HepG2 (cell line): ENCODE data around the gene CHMP4B. TPM values are rescaled to one million over a fixed set of nuclear protein-coding genes. Genes with fewer than 3 reads are reported as not detected.

Experiments used
- CEBPB ChIP-seq: IDR thresholded peaks from 2 replicates; pipeline ENCODE4 v1.6.1; 2011; ENCODE audit warnings: low read depth, low read length, improper control_type of control experiment, borderline replicate concordance
- CHD2 ChIP-seq: IDR thresholded peaks from 2 replicates; pipeline ENCODE4 v1.6.1; 2011; ENCODE audit warnings: low read depth, low read length, improper control_type of control experiment
- FOXA1 ChIP-seq, 2 experiments: fragments of 450-650 bp in 1 of 2; sonication (generic) in 1 of 2; formaldehyde crosslinking in 1 of 2; IDR thresholded peaks; 2 replicates each; pipeline versions ENCODE4 v1.4.0 to v1.6.1; 2016 to 2020; ENCODE audit warnings: missing genetic modification reagents in 1 of 2
- FOXA3 ChIP-seq: IDR thresholded peaks from 2 replicates; pipeline ENCODE4 v1.6.1; 2016; ENCODE audit warnings: missing genetic modification reagents, missing compliant biosample characterization
- NR2F6 ChIP-seq, 2 experiments: IDR thresholded peaks; 2 replicates each; pipeline ENCODE4 v1.6.1; 2016; ENCODE audit warnings: antibody characterized with exemption in 1 of 2, mild to moderate bottlenecking in 1 of 2
- ZNF44 ChIP-seq: sonication (generic); formaldehyde crosslinking; IDR thresholded peaks from 2 replicates; pipeline ENCODE4 v1.5.1; 2020; ENCODE audit warnings: mild to moderate bottlenecking, missing genetic modification reagents
- ZNF550 ChIP-seq: sonication (generic); formaldehyde crosslinking; IDR thresholded peaks from 2 replicates; pipeline ENCODE4 v1.4.0; 2020; ENCODE audit warnings: mild to moderate bottlenecking, missing genetic modification reagents, borderline replicate concordance
- ZNF768 ChIP-seq: sonication (generic); formaldehyde crosslinking; IDR thresholded peaks from 2 replicates; pipeline ENCODE4 v1.4.0; 2020; ENCODE audit warnings: missing genetic modification reagents
- ZSCAN29 ChIP-seq: sonication (generic); formaldehyde crosslinking; conservative IDR thresholded peaks from 2 replicates; pipeline ENCODE4 v1.4.0; 2020; ENCODE audit warnings: mild to moderate bottlenecking, missing genetic modification reagents
- polyA plus RNA-seq, 8 experiments: library from polyadenylated mRNA; depleted of rRNA in 3 of 8; stranded (reverse) in 7 of 8; unstranded in 1 of 8; fragments of >200 nt; fragmentation: Illumina TruSeq in 4 of 8; extraction: Trizol in 4 of 8; gene quantifications; 2 replicates each; pipeline versions ENCODE4 v1.2.1 to v1.2.3, GENCODE V29; 2011 to 2016; ENCODE audit warnings: low read depth in 4 of 8, missing spikeins in 1 of 8, mixed read lengths in 1 of 8; ENCODE audit not compliant: insufficient read depth in 1 of 8
- total RNA-seq, 5 experiments: library from RNA; depleted of rRNA; stranded (reverse); fragments of >200 nt; fragmentation: Illumina TruSeq; extraction: Trizol; gene quantifications; 2 replicates each; pipeline ENCODE4 v1.2.3, GENCODE V29; 2016; ENCODE audit warnings: low read depth in 1 of 5
- TF ChIP-seq, protein P1 (sequence below): sonication (generic); formaldehyde crosslinking; IDR thresholded peaks from 2 replicates; pipeline ENCODE4 v1.4.0; 2020; ENCODE audit warnings: missing genetic modification reagents, mild to moderate bottlenecking, borderline replicate concordance
- TF ChIP-seq, protein P2 (sequence below): sonication (generic); formaldehyde crosslinking; IDR thresholded peaks from 2 replicates; pipeline ENCODE4 v1.4.0; 2020; ENCODE audit warnings: missing genetic modification reagents
- TF ChIP-seq, protein P3 (sequence below): sonication (generic); formaldehyde crosslinking; conservative IDR thresholded peaks from 2 replicates; pipeline ENCODE4 v1.8.1; 2023; ENCODE audit warnings: missing genetic modification reagents
- TF ChIP-seq, protein P4 (sequence below): sonication (generic); formaldehyde crosslinking; IDR thresholded peaks from 2 replicates; pipeline ENCODE4 v1.5.0; 2020; ENCODE audit warnings: missing genetic modification reagents, mild to moderate bottlenecking, borderline replicate concordance
- TF ChIP-seq, protein P5 (sequence below): sonication (generic); formaldehyde crosslinking; IDR thresholded peaks from 2 replicates; pipeline ENCODE4 v1.8.0; 2022; ENCODE audit warnings: missing genetic modification reagents, mild to moderate bottlenecking, moderate library complexity, borderline replicate concordance

CHMP4B gene
- total and polyA plus RNA-seq, 2 of the 13 experiments (the other 11 are each of a cell fraction or from before 2014, with no cell fraction given) = 40.1 to 45.6 TPM

DNA sequence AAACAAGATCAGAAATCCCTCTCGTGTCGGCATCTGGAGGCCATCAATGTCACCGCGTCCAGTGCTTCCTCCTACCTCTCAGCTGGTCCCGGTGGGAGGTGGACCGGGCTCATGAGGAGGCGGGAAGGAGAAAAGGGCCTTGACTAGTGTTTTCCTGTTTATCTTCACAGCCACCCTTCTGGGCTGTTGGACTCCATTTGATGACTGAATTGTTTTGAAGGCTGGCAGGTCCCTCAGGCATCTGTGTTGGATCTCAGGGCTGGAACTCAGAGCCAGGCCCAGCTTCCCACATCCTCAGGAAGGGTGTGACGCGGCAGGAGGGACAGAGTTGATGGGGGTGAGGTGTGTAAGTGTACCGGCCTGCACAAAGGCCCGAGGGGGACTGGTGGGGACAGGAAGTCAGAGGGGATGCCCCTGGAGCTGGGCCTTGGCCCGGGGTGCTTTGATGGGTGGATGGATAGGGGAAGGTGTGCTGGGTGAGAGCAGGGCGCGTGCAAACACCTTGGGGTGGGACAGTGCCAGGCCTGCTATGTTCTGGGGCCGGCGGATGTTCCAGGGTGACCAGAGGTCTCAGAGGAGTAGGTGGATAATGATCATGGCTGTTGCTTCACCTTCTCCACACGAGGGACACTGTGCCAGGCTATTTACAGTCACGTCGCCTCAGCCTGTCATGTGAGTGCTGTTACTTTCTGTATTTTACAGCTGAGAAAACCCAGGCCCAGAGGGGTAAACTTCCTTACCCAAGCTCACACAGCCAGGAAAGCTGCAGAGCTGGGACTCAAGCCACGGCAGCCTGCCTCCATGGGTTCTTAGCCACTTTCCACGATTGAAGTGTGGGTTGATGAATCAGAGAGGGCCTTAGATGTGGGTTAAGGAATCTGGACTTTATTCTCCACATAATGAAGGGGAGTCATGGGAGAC, 17.9 kb upstream of the CHMP4B start (continued):
- TF ChIP-seq, protein P1, sequence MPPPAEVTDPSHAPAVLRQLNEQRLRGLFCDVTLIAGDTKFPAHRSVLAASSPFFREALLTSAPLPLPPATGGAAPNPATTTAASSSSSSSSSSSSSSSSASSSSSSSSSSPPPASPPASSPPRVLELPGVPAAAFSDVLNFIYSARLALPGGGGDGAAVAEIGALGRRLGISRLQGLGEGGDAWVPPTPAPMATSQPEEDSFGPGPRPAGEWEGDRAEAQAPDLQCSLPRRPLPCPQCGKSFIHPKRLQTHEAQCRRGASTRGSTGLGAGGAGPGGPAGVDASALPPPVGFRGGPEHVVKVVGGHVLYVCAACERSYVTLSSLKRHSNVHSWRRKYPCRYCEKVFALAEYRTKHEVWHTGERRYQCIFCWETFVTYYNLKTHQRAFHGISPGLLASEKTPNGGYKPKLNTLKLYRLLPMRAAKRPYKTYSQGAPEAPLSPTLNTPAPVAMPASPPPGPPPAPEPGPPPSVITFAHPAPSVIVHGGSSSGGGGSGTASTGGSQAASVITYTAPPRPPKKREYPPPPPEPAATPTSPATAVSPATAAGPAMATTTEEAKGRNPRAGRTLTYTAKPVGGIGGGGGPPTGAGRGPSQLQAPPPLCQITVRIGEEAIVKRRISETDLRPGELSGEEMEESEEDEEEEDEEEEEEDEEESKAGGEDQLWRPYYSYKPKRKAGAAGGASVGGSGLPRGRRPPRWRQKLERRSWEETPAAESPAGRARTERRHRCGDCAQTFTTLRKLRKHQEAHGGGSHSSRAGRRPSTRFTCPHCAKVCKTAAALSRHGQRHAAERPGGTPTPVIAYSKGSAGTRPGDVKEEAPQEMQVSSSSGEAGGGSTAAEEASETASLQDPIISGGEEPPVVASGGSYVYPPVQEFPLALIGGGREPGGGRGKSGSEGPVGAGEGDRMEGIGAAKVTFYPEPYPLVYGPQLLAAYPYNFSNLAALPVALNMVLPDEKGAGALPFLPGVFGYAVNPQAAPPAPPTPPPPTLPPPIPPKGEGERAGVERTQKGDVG = no peak
- TF ChIP-seq ZNF550 = 0 out of 2 replicates have a peak, but pooled peaks have one; percentile 36
- TF ChIP-seq, protein P2, sequence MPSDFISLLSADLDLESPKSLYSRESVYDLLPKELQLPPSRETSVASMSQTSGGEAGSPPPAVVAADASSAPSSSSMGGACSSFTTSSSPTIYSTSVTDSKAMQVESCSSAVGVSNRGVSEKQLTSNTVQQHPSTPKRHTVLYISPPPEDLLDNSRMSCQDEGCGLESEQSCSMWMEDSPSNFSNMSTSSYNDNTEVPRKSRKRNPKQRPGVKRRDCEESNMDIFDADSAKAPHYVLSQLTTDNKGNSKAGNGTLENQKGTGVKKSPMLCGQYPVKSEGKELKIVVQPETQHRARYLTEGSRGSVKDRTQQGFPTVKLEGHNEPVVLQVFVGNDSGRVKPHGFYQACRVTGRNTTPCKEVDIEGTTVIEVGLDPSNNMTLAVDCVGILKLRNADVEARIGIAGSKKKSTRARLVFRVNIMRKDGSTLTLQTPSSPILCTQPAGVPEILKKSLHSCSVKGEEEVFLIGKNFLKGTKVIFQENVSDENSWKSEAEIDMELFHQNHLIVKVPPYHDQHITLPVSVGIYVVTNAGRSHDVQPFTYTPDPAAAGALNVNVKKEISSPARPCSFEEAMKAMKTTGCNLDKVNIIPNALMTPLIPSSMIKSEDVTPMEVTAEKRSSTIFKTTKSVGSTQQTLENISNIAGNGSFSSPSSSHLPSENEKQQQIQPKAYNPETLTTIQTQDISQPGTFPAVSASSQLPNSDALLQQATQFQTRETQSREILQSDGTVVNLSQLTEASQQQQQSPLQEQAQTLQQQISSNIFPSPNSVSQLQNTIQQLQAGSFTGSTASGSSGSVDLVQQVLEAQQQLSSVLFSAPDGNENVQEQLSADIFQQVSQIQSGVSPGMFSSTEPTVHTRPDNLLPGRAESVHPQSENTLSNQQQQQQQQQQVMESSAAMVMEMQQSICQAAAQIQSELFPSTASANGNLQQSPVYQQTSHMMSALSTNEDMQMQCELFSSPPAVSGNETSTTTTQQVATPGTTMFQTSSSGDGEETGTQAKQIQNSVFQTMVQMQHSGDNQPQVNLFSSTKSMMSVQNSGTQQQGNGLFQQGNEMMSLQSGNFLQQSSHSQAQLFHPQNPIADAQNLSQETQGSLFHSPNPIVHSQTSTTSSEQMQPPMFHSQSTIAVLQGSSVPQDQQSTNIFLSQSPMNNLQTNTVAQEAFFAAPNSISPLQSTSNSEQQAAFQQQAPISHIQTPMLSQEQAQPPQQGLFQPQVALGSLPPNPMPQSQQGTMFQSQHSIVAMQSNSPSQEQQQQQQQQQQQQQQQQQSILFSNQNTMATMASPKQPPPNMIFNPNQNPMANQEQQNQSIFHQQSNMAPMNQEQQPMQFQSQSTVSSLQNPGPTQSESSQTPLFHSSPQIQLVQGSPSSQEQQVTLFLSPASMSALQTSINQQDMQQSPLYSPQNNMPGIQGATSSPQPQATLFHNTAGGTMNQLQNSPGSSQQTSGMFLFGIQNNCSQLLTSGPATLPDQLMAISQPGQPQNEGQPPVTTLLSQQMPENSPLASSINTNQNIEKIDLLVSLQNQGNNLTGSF (CRISPR knock-in tag) = no peak
- TF ChIP-seq ZSCAN29 (CRISPR knock-in tag) = no peak
- TF ChIP-seq, protein P3, sequence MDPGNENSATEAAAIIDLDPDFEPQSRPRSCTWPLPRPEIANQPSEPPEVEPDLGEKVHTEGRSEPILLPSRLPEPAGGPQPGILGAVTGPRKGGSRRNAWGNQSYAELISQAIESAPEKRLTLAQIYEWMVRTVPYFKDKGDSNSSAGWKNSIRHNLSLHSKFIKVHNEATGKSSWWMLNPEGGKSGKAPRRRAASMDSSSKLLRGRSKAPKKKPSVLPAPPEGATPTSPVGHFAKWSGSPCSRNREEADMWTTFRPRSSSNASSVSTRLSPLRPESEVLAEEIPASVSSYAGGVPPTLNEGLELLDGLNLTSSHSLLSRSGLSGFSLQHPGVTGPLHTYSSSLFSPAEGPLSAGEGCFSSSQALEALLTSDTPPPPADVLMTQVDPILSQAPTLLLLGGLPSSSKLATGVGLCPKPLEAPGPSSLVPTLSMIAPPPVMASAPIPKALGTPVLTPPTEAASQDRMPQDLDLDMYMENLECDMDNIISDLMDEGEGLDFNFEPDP (CRISPR knock-in tag) = no peak
- TF ChIP-seq, protein P4, sequence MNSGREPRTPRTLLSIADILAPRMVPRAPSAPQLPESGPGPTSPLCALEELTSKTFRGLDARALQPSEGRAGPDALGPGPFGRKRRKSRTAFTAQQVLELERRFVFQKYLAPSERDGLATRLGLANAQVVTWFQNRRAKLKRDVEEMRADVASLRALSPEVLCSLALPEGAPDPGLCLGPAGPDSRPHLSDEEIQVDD (CRISPR knock-in tag) = no peak; the same call in 1 of the 2 replicates
- TF ChIP-seq ZNF768 = peak; percentile 93
- no peak for TF ChIP-seq NR2F6 (IDR thresholded peaks at IDR 0.05)
- TF ChIP-seq NR2F6 (CRISPR knock-in tag; IDR thresholded peaks at IDR 0.05) = no peak
- TF ChIP-seq ZNF44 = no peak
- no peak for TF ChIP-seq CHD2
- no peak for TF ChIP-seq FOXA1 (IDR thresholded peaks at IDR 0.05)
- peak; percentile 43 for TF ChIP-seq FOXA1 (CRISPR knock-in tag; IDR thresholded peaks at IDR 0.05)
- TF ChIP-seq CEBPB = peak; percentile 58; the same call in 1 of the 2 replicates
- TF ChIP-seq, protein P5, sequence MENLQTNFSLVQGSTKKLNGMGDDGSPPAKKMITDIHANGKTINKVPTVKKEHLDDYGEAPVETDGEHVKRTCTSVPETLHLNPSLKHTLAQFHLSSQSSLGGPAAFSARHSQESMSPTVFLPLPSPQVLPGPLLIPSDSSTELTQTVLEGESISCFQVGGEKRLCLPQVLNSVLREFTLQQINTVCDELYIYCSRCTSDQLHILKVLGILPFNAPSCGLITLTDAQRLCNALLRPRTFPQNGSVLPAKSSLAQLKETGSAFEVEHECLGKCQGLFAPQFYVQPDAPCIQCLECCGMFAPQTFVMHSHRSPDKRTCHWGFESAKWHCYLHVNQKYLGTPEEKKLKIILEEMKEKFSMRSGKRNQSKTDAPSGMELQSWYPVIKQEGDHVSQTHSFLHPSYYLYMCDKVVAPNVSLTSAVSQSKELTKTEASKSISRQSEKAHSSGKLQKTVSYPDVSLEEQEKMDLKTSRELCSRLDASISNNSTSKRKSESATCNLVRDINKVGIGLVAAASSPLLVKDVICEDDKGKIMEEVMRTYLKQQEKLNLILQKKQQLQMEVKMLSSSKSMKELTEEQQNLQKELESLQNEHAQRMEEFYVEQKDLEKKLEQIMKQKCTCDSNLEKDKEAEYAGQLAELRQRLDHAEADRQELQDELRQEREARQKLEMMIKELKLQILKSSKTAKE (CRISPR knock-in tag) = no peak
- TF ChIP-seq FOXA3 (CRISPR knock-in tag) = peak; percentile 36; the same call in 1 of the 2 replicates
